Upper lobe of left lung (tissue), 6 donors: ENCODE measurements around the gene AFF1. TPM values are rescaled to one million over a fixed set of nuclear protein-coding genes. Genes with fewer than 3 reads are reported as not detected.

Source experiments
- ATAC-seq, 2 donors: fragments of 200-7000 bp; cut with Tn5 transposase; one replicate each; pipeline ENCODE4 v1.9.1; 2022; ENCODE audit warnings: mild to moderate bottlenecking in 2 of 2, moderate library complexity in 2 of 2; ENCODE audit not compliant: low FRiP score in 2 of 2
- DNase-seq, 2 donors: peaks; one replicate each; pipeline ENCODE4 v3.0.0-alpha.2; 2019 to 2020
- H3K27ac ChIP-seq, 4 donors: fragments of 200-600 bp; sonication (generic); one replicate each; pipeline ENCODE4 v1.5.1; 2016 to 2019
- H3K27me3 ChIP-seq, 4 donors: fragments of 200-600 bp; sonication (generic); one replicate each; pipeline ENCODE4 v1.5.1; 2017 to 2019
- H3K36me3 ChIP-seq, 4 donors: fragments of 200-600 bp; sonication (generic); one replicate each; pipeline ENCODE4 v1.5.1; 2016 to 2019
- H3K4me1 ChIP-seq, 4 donors: fragments of 200-600 bp; sonication (generic); one replicate each; pipeline ENCODE4 v1.5.1; 2018 to 2019
- H3K4me3 ChIP-seq, 4 donors: fragments of 200-600 bp; sonication (generic); one replicate each; pipeline ENCODE4 v1.5.1; 2017 to 2019; ENCODE audit warnings: mild to moderate bottlenecking in 2 of 4, moderate library complexity in 1 of 4
- H3K9me3 ChIP-seq, 4 donors: fragments of 200-600 bp; sonication (generic); one replicate each; pipeline ENCODE4 v1.5.1; 2018 to 2019
- EP300 ChIP-seq, 4 donors: sonication (generic); formaldehyde crosslinking; IDR thresholded peaks; one replicate each; pipeline ENCODE4 v1.5.1; 2017; ENCODE audit warnings: antibody characterized with exemption in 4 of 4, control low read depth in 2 of 4
- POLR2A ChIP-seq, 4 donors: fragments of 450-650 bp; IDR thresholded peaks; one replicate each; pipeline ENCODE4 v1.5.1; 2016 to 2017; ENCODE audit warnings: antibody characterized with exemption in 4 of 4, mild to moderate bottlenecking in 2 of 4
- POLR2AphosphoS5 ChIP-seq, 2 donors: sonication (generic); formaldehyde crosslinking; IDR thresholded peaks; one replicate each; pipeline ENCODE4 v1.5.1; 2017; ENCODE audit warnings: antibody characterized with exemption in 2 of 2
- WGBS, 2 donors: methylation state at CpG; one replicate each; pipeline ENCODE4 v1.1.5; 2017 to 2018; 5-methylcytosine and 5-hydroxymethylcytosine counted together
- total RNA-seq, 6 donors: library from RNA; depleted of rRNA in 4 of 6; stranded (reverse); fragments of >200 nt in 4 of 6; gene quantifications; one replicate each; pipeline versions ENCODE4 v1.1.0 to v1.2.1, GENCODE V29; 2016 to 2021
- TF ChIP-seq, protein P1 (sequence below), 6 experiments: fragments of 450-650 bp in 4 of 6; fragments of 200-600 bp in 2 of 6; sonication (generic) in 2 of 6; IDR thresholded peaks; one replicate each; pipeline ENCODE4 v1.5.1; 2016 to 2019; ENCODE audit warnings: antibody characterized with exemption in 6 of 6
- donor health status: DM: no; HTN: no; CAD: no; lungs with moderate emphysema.
- donor health status: DM: no; HTN: yes; CAD: no; lungs with severe emphysema.

AFF1 gene
- total RNA-seq, 6 donors from 2014 or later = 45.5 to 124 (median 83.9) TPM

- H3K4me1 ChIP-seq = peaks cover 78 to 93% (median 91%) of the 10 kb centered on the region in 4 donors
- no peaks in the 10 kb centered on the region for H3K36me3 ChIP-seq
- no peak overlapping the region for H3K4me3 ChIP-seq
- DNase-seq (no peak), ATAC-seq (peak in 1 of 2 donors; percentile 5)
- H3K27ac ChIP-seq = peak overlapping the region; percentile 3 to 78 (median 56)
- no peaks in the 10 kb centered on the region for H3K27me3 ChIP-seq
- H3K9me3 ChIP-seq = no peaks in the 10 kb centered on the region
- TF ChIP-seq EP300 (IDR thresholded peaks at IDR 0.05) (peak in 1 of 4 donors; percentile 31), POLR2AphosphoS5 (IDR thresholded peaks at IDR 0.05) (peak in 1 of 2 donors; percentile 19), POLR2A (IDR thresholded peaks at IDR 0.05) (no peak)
- TF ChIP-seq, protein P1, sequence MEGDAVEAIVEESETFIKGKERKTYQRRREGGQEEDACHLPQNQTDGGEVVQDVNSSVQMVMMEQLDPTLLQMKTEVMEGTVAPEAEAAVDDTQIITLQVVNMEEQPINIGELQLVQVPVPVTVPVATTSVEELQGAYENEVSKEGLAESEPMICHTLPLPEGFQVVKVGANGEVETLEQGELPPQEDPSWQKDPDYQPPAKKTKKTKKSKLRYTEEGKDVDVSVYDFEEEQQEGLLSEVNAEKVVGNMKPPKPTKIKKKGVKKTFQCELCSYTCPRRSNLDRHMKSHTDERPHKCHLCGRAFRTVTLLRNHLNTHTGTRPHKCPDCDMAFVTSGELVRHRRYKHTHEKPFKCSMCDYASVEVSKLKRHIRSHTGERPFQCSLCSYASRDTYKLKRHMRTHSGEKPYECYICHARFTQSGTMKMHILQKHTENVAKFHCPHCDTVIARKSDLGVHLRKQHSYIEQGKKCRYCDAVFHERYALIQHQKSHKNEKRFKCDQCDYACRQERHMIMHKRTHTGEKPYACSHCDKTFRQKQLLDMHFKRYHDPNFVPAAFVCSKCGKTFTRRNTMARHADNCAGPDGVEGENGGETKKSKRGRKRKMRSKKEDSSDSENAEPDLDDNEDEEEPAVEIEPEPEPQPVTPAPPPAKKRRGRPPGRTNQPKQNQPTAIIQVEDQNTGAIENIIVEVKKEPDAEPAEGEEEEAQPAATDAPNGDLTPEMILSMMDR (IDR thresholded peaks at IDR 0.05) = no peak
- 53 to 61% methylated on average over 3 of the region's 3 CpGs for WGBS, 2 donors
These were observed 98.2 kb downstream of the AFF1 start for GRCh38 chr4:87032884-87033533.

- Histone ChIP-seq H3K27ac (peak overlapping the region in 3 of 4 donors; percentile 50 to 78 (median 64)), H3K27me3 (no peaks in the 10 kb centered on the region), H3K9me3 (no peaks in the 10 kb centered on the region), H3K4me3 (no peak overlapping the region), H3K4me1 (peaks cover 83 to 94% (median 92%) of the 10 kb centered on the region in 4 donors), H3K36me3 (no peaks in the 10 kb centered on the region)
- TF ChIP-seq POLR2AphosphoS5 (IDR thresholded peaks at IDR 0.05) (no peak), POLR2A (IDR thresholded peaks at IDR 0.05) (no peak), EP300 (IDR thresholded peaks at IDR 0.05) (no peak)
- TF ChIP-seq, protein P1 (IDR thresholded peaks at IDR 0.05) = no peak
- ATAC-seq (no peak), DNase-seq (no peak)
- 75 to 77% methylated on average over 8 of the region's 8 CpGs for WGBS, 2 donors
These were observed 99.1 kb downstream of the AFF1 start for GRCh38 chr4:87033902-87034301.

GRCh38 chr4:87034527-87034926 lies 99.7 kb downstream of the AFF1 start:
- peak overlapping the region in 1 of 4 donors; percentile 64 for H3K27ac ChIP-seq
- no peaks in the 10 kb centered on the region for H3K27me3 ChIP-seq
- TF ChIP-seq, protein P1 (IDR thresholded peaks at IDR 0.05) = no peak
- peaks cover 79 to 94% (median 92%) of the 10 kb centered on the region in 4 donors for H3K4me1 ChIP-seq
- DNase-seq (no peak), ATAC-seq (no peak)
- no peaks in the 10 kb centered on the region for H3K9me3 ChIP-seq
- 59 to 67% methylated on average over 3 of the region's 3 CpGs for WGBS, 2 donors
- H3K36me3 ChIP-seq = no peaks in the 10 kb centered on the region
- H3K4me3 ChIP-seq = no peak overlapping the region

- WGBS, 2 donors = 72 to 79% methylated on average over 3 of the region's 3 CpGs
- no peak overlapping the region for H3K4me3 ChIP-seq
- no peaks in the 10 kb centered on the region for H3K9me3 ChIP-seq
- H3K27ac ChIP-seq = no peak overlapping the region
- DNase-seq (no peak), ATAC-seq (no peak)
- TF ChIP-seq, protein P1 (IDR thresholded peaks at IDR 0.05) = no peak
- TF ChIP-seq POLR2AphosphoS5 (IDR thresholded peaks at IDR 0.05) (no peak), EP300 (IDR thresholded peaks at IDR 0.05) (no peak), POLR2A (IDR thresholded peaks at IDR 0.05) (no peak)
- peaks cover 68 to 90% (median 80%) of the 10 kb centered on the region in 4 donors for H3K4me1 ChIP-seq
- no peaks in the 10 kb centered on the region for H3K36me3 ChIP-seq
- H3K27me3 ChIP-seq = no peaks in the 10 kb centered on the region
These were observed 101.2 kb downstream of the AFF1 start for GRCh38 chr4:87035881-87036509.
